WI38 (cell line): ENCODE data around the gene MEPCE.

Experiments used
- H3K4me3 ChIP-seq: 2 replicates; pipeline ENCODE4 v1.5.1; 2011; ENCODE audit warnings: low read depth, mild to moderate bottlenecking, control low read depth, low read length
- TF ChIP-seq, protein P1 (sequence below): IDR thresholded peaks from 2 replicates; pipeline ENCODE4 v1.5.1; 2012; ENCODE audit warnings: low read depth, mild to moderate bottlenecking, control low read depth, low read length

Gene MEPCE

DNA sequence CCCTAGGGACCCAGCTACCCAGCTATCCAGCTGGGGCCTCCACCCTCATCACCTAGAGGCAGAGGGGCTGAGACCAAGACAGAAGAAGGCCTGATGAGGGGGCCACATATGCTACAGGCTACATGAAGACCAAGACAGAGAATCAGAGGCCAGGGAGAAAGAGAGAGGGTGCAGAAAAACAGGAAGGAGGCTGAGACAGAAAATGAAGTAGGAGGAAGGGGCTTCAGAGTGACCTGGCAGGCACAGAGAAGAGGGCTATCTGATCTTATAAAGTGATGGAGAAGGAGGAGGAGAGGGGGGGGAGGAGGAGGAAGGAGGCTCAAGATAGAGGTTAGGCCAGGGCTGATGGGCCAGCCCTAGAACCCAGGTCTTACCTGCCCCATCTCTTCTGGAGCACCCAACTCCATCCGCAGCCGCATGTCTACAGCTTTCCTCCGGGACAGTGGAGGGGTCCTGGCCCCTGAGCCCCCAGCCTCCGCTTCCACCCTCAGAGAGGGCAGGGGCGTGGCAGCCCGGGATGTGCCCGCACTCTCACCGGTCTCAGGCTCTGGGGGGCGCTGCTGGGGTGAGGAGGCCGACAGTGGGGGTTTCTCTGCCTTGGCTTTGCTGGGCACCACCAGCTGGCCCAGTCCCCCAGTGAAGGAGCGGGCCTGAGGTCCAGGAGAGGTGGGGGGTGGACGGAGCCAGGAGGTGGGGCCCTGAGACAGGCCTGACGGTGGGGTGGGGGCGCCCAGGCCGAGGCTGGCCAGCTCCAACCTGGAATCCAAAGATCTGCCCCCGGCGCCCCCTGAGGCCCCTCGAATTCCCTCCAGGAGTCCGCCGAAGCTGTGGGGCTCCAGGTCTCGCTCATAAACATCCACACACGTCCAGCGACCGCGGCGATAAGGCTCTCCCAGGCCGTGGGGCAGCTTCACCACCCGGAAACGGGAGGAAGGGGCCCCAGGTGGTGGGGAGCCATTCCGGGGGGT is 47.6 kb downstream of the MEPCE start:
- TF ChIP-seq, protein P1, sequence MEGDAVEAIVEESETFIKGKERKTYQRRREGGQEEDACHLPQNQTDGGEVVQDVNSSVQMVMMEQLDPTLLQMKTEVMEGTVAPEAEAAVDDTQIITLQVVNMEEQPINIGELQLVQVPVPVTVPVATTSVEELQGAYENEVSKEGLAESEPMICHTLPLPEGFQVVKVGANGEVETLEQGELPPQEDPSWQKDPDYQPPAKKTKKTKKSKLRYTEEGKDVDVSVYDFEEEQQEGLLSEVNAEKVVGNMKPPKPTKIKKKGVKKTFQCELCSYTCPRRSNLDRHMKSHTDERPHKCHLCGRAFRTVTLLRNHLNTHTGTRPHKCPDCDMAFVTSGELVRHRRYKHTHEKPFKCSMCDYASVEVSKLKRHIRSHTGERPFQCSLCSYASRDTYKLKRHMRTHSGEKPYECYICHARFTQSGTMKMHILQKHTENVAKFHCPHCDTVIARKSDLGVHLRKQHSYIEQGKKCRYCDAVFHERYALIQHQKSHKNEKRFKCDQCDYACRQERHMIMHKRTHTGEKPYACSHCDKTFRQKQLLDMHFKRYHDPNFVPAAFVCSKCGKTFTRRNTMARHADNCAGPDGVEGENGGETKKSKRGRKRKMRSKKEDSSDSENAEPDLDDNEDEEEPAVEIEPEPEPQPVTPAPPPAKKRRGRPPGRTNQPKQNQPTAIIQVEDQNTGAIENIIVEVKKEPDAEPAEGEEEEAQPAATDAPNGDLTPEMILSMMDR, result 0 out of 2 replicates have a peak, but pooled peaks have one; percentile 10
- H3K4me3 ChIP-seq, result peak overlapping the region; percentile 94

DNA sequence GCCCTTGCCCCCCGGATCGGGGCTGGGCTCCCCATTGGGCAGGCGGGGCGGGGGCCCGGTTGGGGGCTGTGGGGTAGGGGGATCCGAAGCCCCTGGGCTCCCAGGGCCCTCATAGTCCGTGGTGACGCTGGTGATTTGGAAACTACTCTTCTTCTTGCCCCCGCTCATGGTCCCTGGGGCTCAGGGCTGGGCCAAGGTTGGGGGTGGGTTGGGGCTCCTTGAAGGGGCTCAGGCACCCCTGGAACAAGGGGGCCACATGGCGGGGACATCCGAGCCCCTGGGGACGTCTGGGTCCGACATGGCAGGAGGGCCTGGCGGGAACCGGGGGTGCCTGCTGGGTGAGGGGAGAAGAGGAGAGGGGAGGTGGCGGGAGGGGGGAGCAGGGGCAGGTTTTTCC is 48.2 kb downstream of the MEPCE start:
- peak overlapping the region; percentile 94 for H3K4me3 ChIP-seq
- TF ChIP-seq, protein P1, result no peak

DNA sequence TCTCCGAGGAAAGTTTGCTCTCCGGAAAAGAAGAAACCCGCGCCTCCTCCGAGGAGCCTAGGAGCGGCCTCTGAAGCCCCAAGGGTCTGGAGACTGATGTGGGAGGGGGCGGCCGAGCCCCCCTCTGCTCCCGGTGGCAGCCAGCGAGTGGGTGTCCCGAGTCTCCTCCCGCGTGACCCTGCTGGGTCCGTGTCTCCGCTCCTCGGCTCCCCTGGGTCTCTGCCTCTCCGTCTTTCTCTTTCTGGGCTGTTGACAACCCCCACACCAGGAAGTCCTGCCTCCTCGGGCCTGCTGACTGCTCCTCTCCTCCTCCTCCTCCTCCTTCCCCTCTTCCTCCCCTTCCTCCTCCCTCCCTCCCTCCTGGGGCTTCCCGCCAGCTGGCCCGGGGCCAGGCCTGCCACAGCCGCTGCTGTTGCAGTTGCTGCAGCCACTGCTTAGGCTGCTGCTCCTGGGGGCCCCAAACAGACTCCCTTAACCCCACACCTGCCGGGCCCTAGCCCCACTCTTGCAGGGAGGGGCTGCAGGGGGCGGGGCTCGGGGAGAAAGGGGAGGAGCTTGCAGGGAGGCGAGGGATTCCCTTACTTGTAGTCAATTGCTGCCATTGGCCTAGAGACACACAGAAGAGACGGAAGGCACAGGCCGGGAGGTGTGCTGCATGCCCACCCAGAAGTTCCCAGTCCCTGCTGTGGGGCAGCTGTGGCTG is 49.5 kb downstream of the MEPCE start, which contains the start of gene TSC22D4:
TSS of gene TSC22D4 (minus strand) at position 257 of the 703 bp plus-strand sequence. CDS start 1,176 bp downstream, outside the sequence.
- TF ChIP-seq, protein P1, result no peak

DNA sequence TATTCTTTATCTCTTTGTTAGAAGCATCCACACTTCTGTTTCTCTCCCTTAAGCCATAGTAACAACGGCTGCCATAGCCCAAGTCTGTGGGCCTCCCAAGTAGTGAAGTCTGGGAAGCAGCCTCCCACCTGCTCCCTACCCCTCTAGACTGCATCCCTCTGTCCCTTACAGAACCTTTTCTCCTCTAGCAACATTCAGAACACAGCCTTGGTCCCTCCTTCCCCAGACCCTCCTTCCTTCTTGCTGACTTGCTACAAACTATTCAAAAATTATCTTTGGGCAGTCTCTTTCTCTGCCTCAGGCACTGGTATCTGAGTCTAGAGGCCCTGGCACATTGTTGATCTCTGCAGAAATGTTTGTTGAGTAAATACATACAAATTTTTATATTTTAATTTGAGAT is 51.8 kb downstream of the MEPCE start:
- TF ChIP-seq, protein P1, result no peak
- no peak overlapping the region for H3K4me3 ChIP-seq

More for the DNA sequence above, 49.5 kb downstream of the MEPCE start, which contains the start of gene TSC22D4:
- H3K4me3 ChIP-seq, result peak within 1 kb of the TSS; percentile 94

DNA sequence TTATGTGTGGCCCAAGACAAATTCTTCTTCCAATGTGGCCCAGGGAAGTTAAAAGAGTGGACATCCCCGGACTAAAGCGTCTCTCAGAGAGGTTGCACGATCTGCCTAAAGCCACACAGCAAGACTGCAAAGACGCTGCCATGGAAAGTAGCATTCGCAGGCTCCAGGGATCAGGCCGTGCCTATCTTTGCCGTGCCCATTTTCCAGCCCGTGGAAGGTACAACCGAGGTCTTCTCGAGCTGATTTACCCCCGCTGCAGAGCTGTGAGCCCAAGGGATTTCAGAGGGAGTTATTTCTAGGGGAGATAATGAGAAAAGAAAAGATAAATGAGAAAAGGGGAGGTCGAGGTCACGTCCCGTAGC is 53.1 kb downstream of the MEPCE start:
- TF ChIP-seq, protein P1, result no peak
- peak overlapping the region; percentile 61 for H3K4me3 ChIP-seq

DNA sequence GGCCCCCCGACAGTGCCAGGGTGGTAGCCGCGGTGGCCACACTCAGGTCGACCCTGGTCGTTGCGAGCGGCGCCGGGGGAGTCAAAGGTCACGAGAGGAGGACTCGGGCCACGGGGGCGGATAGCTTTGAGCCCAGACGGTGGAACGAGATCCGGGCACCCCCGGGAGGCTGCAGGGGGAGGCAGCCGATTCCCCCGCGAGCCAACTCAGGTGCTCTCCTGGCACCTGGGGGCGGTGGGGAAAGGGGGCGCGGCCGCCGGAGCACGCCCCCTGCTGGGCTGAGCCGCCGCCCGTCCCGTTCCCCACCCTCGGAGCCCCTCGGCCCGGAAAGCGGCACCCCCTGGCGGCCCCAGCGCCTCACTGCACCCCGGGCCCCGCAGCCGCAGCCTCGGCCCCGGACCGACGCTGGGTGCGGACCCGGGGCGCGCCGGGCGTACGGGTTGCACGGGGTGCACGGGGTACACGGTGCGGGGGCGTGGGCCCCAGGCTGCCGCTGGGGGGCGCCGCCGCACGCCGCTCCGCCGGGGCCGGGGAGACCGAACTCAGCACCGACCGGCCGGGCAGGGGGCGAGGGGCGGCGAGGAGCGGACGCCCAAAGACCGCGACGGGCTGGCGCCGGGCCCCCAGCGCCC is 53.6 kb downstream of the MEPCE start:
- peak overlapping the region; percentile 61 for H3K4me3 ChIP-seq
- TF ChIP-seq, protein P1, result peak; percentile 76
